Mucosa of descending colon (tissue), 3 donors: ENCODE results near the gene MAGEB3. TPM values are rescaled to one million over a fixed set of nuclear protein-coding genes. Genes with fewer than 3 reads are reported as not detected.
"Not testable (repeated sequence)": the region's sequence is repeated elsewhere in the genome, so short reads cannot be mapped to it uniquely, and the experiment has no call there.

ENCODE experiments used
- ATAC-seq: fragments of 200-7000 bp; cut with Tn5 transposase; one replicate; pipeline ENCODE4 v1.9.1; 2020; ENCODE audit warnings: mild to moderate bottlenecking, moderate library complexity
- DNase-seq, 3 donors: peaks; one replicate each; pipeline ENCODE4 v3.0.0-alpha.2; 2020
- H3K36me3 ChIP-seq: fragments of 200-600 bp; one replicate; pipeline ENCODE4 v1.8.0; 2021; ENCODE audit warnings: low read depth, mild to moderate bottlenecking
- H3K4me1 ChIP-seq: fragments of 200-600 bp; one replicate; pipeline ENCODE4 v1.8.0; 2021; ENCODE audit warnings: low read depth, mild to moderate bottlenecking
- H3K4me3 ChIP-seq: fragments of 200-600 bp; one replicate; pipeline ENCODE4 v1.8.0; 2021; ENCODE audit warnings: mild to moderate bottlenecking
- H3K9me3 ChIP-seq: fragments of 200-600 bp; one replicate; pipeline ENCODE4 v1.8.0; 2021; ENCODE audit warnings: mild to moderate bottlenecking
- CTCF ChIP-seq: fragments of 200-600 bp; IDR thresholded peaks from one replicate; pipeline ENCODE4 v1.8.0; 2022; ENCODE audit warnings: antibody characterized with exemption, mild to moderate bottlenecking
- intact Hi-C, 2 donors: fragments of 100-400 bp; cut with DNase I in 1 of 2; cut with micrococcal nuclease in 1 of 2; formaldehyde crosslinking; loops; one replicate each; pipeline versions ENCODE4 v1.11.0 to v1.11.1; 2022; cut with DNase I, micrococcal nuclease
- long read RNA-seq, 2 donors: library from polyadenylated mRNA; unstranded; transcript quantifications; one replicate each; pipeline ENCODE4 v2.0.0, GENCODE V29; 2019 to 2021
- total RNA-seq, 3 donors: library from RNA; stranded (reverse); fragmentation: NEBNext Ultra II Directional in 2 of 3; extraction: Animal tissue kit (Norgen Biotek cat#: 25700) in 2 of 3; gene quantifications; one replicate each; pipeline versions ENCODE4 v1.2.1 to v1.2.4, GENCODE V29; 2021 to 2023
- donor health status: DM: no; HTN: no; CAD: no; lungs with moderate emphysema.
- donor health status: DM: no; HTN: no; CAD: no.
- donor health status: DM: no; HTN: yes; CAD: no.

The MAGEB3 gene, protein sequence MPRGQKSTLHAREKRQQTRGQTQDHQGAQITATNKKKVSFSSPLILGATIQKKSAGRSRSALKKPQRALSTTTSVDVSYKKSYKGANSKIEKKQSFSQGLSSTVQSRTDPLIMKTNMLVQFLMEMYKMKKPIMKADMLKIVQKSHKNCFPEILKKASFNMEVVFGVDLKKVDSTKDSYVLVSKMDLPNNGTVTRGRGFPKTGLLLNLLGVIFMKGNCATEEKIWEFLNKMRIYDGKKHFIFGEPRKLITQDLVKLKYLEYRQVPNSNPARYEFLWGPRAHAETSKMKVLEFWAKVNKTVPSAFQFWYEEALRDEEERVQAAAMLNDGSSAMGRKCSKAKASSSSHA
- not detected for total RNA-seq
- long read RNA-seq, donor 1 = 0 reads
- long read RNA-seq, donor 2 = 0 reads

DNA sequence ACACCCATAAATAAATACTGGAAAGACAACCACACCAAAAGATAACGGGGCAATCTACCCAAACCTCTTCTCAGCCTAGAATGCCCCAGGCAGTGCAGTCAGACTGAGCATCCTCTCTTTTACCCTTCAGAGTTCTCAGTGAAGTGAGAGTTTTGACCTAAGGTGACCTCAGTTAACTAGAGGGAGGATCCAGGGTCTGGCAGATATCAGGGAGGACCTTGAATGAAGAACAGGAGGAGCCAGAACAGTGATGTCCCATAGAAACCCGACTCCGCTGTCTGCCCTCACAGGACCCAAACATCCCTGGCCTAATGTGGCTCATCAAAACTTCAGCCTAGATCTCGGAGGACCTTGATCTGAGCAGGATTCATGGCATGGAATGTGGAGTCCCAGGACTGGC is at the start of gene MAGEB3:
Gene MAGEB3, plus strand, starts transcription at position 263 of the 400 bp plus-strand sequence. CDS start 5,268 bp downstream, outside the sequence.
- no peak for ATAC-seq
- H3K4me1 ChIP-seq = no peaks in the 10 kb centered on the region
- H3K36me3 ChIP-seq = no peaks in the 10 kb centered on the region
- TF ChIP-seq CTCF = no peak
- intact Hi-C loops = no loop called here
- DNase-seq = no peak
- H3K4me3 ChIP-seq = no peak within 1 kb of the TSS
- no peaks in the 10 kb centered on the region for H3K9me3 ChIP-seq

- H3K4me1 ChIP-seq = no peaks in the 10 kb centered on the region
- H3K4me3 ChIP-seq = no peak overlapping the region
- DNase-seq (no peak), ATAC-seq (no peak)
- H3K9me3 ChIP-seq = no peaks in the 10 kb centered on the region
- TF ChIP-seq CTCF = no peak
- intact Hi-C loops = no loop called here
- H3K36me3 ChIP-seq = no peaks in the 10 kb centered on the region
These were observed 49.1 kb upstream of the MAGEB3 start for GRCh38 chrX:30181353-30181752.

- intact Hi-C loops = no loop called here
- H3K9me3 ChIP-seq = no peaks in the 10 kb centered on the region
- TF ChIP-seq CTCF = no peak
- H3K36me3 ChIP-seq = no peaks in the 10 kb centered on the region
- H3K4me3 ChIP-seq = no peak overlapping the region
- H3K4me1 ChIP-seq = no peaks in the 10 kb centered on the region
- ATAC-seq (no peak), DNase-seq (no peak)
These were observed 46.9 kb upstream of the MAGEB3 start for GRCh38 chrX:30183554-30183953.

DNA sequence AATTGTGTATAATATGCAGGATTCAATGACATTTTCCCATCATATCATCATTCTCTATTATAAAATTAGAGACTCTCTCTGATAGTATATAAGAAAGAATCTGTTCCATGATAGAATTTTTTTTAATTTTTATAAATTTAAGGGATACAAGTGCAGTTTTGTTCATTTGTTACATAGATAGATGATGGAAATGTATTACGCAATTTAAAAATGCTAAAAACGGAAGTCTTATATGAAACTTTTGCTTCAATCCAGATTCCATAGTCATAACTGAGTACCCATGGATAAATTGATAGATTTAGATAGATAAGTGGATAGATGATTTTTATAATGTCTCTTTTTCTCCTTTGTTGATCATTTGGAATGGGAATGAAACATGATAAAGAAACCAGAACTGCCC is 40.0 kb upstream of the MAGEB3 start:
- Histone ChIP-seq H3K36me3 (no peaks in the 10 kb centered on the region), H3K9me3 (no peaks in the 10 kb centered on the region), H3K4me1 (no peaks in the 10 kb centered on the region), H3K4me3 (no peak overlapping the region)
- ATAC-seq (no peak), DNase-seq (no peak)
- intact Hi-C loops = no loop called here
- TF ChIP-seq CTCF = no peak

- H3K4me3 ChIP-seq, H3K4me1 ChIP-seq, H3K9me3 ChIP-seq, DNase-seq, ATAC-seq, intact Hi-C loops, H3K36me3 ChIP-seq: not testable (repeated sequence)
These were observed 36.5 kb upstream of the MAGEB3 start for GRCh38 chrX:30193910-30194309.

GRCh38 chrX:30196322-30196721 is 34.1 kb upstream of the MAGEB3 start:
- no peak overlapping the region for H3K4me3 ChIP-seq
- no peak for DNase-seq
- TF ChIP-seq CTCF = no peak
- H3K9me3 ChIP-seq = no peaks in the 10 kb centered on the region
- no peaks in the 10 kb centered on the region for H3K4me1 ChIP-seq
- ATAC-seq = no peak
- no peaks in the 10 kb centered on the region for H3K36me3 ChIP-seq
- intact Hi-C loops = no loop called here
